Stimulated activated naive CD4-positive, alpha-beta T cell treated with Interleukin-2 at 50 U/mL for 16 hours (primary cell): Measurements from ENCODE around the gene PRPF6.

Experiments used
- DNase-seq: peaks from one replicate; lab custom pipeline; 2025; lab: John Stamatoyannopoulos, UW

PRPF6 gene

GRCh38 chr20:64064145-64064698, 83.3 kb downstream of the PRPF6 start:
- DNase-seq, result no peak

- no peak for DNase-seq
Measured at GRCh38 chr20:64065062-64065973, 84.4 kb downstream of the PRPF6 start.

- DNase-seq, result peak; percentile 48
Measured at GRCh38 chr20:64065974-64066343, 85.0 kb downstream of the PRPF6 start.

- DNase-seq, result no peak
Measured at GRCh38 chr20:64067005-64067632, 86.2 kb downstream of the PRPF6 start.

GRCh38 chr20:64067733-64068307, 86.9 kb downstream of the PRPF6 start:
- DNase-seq, result no peak

GRCh38 chr20:64068386-64069208, 87.7 kb downstream of the PRPF6 start:
- DNase-seq, result no peak

- DNase-seq, result no peak
Measured at GRCh38 chr20:64069209-64069613, 88.3 kb downstream of the PRPF6 start.

- DNase-seq, result peak; percentile 18
Measured at GRCh38 chr20:64069614-64070243, 88.8 kb downstream of the PRPF6 start.

GRCh38 chr20:64070244-64070993, 89.5 kb downstream of the PRPF6 start:
- no peak for DNase-seq

- no peak for DNase-seq
Measured at GRCh38 chr20:64071341-64072332, 90.7 kb downstream of the PRPF6 start.

- DNase-seq, result no peak
Measured at GRCh38 chr20:64072498-64073063, 91.6 kb downstream of the PRPF6 start.

GRCh38 chr20:64073476-64074183, 92.7 kb downstream of the PRPF6 start:
- DNase-seq, result no peak

- DNase-seq, result no peak
Measured at GRCh38 chr20:64074184-64074789, 93.4 kb downstream of the PRPF6 start.

GRCh38 chr20:64074963-64075362, 94.0 kb downstream of the PRPF6 start:
- DNase-seq, result no peak

GRCh38 chr20:64075556-64075955, 94.6 kb downstream of the PRPF6 start:
- no peak for DNase-seq

GRCh38 chr20:64076061-64076997, 95.4 kb downstream of the PRPF6 start:
- no peak for DNase-seq

GRCh38 chr20:64077094-64077493, 96.2 kb downstream of the PRPF6 start:
- no peak for DNase-seq
